AG10803 (cell line): ENCODE data around the gene HAGH.

ENCODE experiments used
- DNase-seq: peaks from one replicate; pipeline ENCODE4 v3.0.0; 2010; ENCODE audit warnings: low read depth
- H3K4me3 ChIP-seq: 2 replicates; pipeline ENCODE4 v1.5.1; 2011; ENCODE audit warnings: mild to moderate bottlenecking, low read length, control low read depth
- CTCF ChIP-seq: conservative IDR thresholded peaks from 2 replicates; pipeline ENCODE4 v1.5.1; 2011; ENCODE audit warnings: mild to moderate bottlenecking, low read length, control low read depth, inconsistent platforms

The HAGH gene

GRCh38 chr16:1817716-1818115 is 8.9 kb downstream of the HAGH start:
- DNase-seq = no peak
- no peak overlapping the region for H3K4me3 ChIP-seq
- TF ChIP-seq CTCF = no peak

GRCh38 chr16:1817276-1817589 is 9.4 kb downstream of the HAGH start:
- DNase-seq = no peak
- TF ChIP-seq CTCF = no peak

GRCh38 chr16:1816396-1817275 is 10.0 kb downstream of the HAGH start:
- DNase-seq = no peak
- H3K4me3 ChIP-seq = no peak overlapping the region
- TF ChIP-seq CTCF = no peak

More at GRCh38 chr16:1817276-1817589, 9.4 kb downstream of the HAGH start:
- no peak overlapping the region for H3K4me3 ChIP-seq

GRCh38 chr16:1815461-1815860 is 11.2 kb downstream of the HAGH start:
- no peak for TF ChIP-seq CTCF

GRCh38 chr16:1812732-1813163 is 13.9 kb downstream of the HAGH start:
- DNase-seq = peak; percentile 74
- TF ChIP-seq CTCF = peak; percentile 57
- H3K4me3 ChIP-seq = no peak overlapping the region

More at GRCh38 chr16:1815461-1815860, 11.2 kb downstream of the HAGH start:
- DNase-seq = no peak
- no peak overlapping the region for H3K4me3 ChIP-seq

- no peak for TF ChIP-seq CTCF
- no peak for DNase-seq
- H3K4me3 ChIP-seq = no peak overlapping the region
These were observed 16.1 kb downstream of the HAGH start for GRCh38 chr16:1810536-1810935.

- TF ChIP-seq CTCF = no peak
- H3K4me3 ChIP-seq = no peak overlapping the region
- no peak for DNase-seq
These were observed 16.5 kb downstream of the HAGH start for GRCh38 chr16:1810106-1810505.
